T-helper 17 cell (primary cell): ENCODE results near the gene FTCD. TPM values are rescaled to one million over a fixed set of nuclear protein-coding genes. Genes with fewer than 3 reads are reported as not detected.

Experiments used
- ATAC-seq: fragments of 150-1000 bp; cut with Tn5 transposase; 2 replicates; pipeline ENCODE4 v1.10.0; 2021; ENCODE audit warnings: mild to moderate bottlenecking, moderate library complexity
- DNase-seq, 3 donors: peaks; one replicate each; pipeline versions ENCODE4 v3.0.0 to v3.0.0-alpha.2; 2020 to 2021
- H3K9me3 ChIP-seq: one replicate; pipeline ENCODE4 v1.7.0; 2013; ENCODE audit warnings: low read length, mild to moderate bottlenecking; ENCODE audit not compliant: control insufficient read depth, poor library complexity, severe bottlenecking
- H3K27ac Mint-ChIP-seq: one replicate; pipeline ENCODE4 v1.8.0; 2022; ENCODE audit warnings: mild to moderate bottlenecking, moderate library complexity, mixed read lengths
- H3K27me3 Mint-ChIP-seq: one replicate; pipeline ENCODE4 v1.8.0; 2022; ENCODE audit warnings: mixed read lengths
- H3K36me3 Mint-ChIP-seq: one replicate; pipeline ENCODE4 v1.8.0; 2022; ENCODE audit warnings: low read depth, mixed read lengths
- H3K4me1 Mint-ChIP-seq: one replicate; pipeline ENCODE4 v1.8.0; 2022; ENCODE audit warnings: mild to moderate bottlenecking, mixed read lengths
- H3K4me3 Mint-ChIP-seq: one replicate; pipeline ENCODE4 v1.8.0; 2022; ENCODE audit warnings: mild to moderate bottlenecking, moderate library complexity, mixed read lengths
- total RNA-seq, 4 donors: library from RNA in 2 of 4; stranded (reverse) in 2 of 4; gene quantifications; one replicate each; pipeline ENCODE4 v1.2.3 and lab custom pipeline; 2022 to 2026

FTCD gene
- total RNA-seq, 2 donors from 2014 or later: 1.1 TPM; not detected in 1

DNA sequence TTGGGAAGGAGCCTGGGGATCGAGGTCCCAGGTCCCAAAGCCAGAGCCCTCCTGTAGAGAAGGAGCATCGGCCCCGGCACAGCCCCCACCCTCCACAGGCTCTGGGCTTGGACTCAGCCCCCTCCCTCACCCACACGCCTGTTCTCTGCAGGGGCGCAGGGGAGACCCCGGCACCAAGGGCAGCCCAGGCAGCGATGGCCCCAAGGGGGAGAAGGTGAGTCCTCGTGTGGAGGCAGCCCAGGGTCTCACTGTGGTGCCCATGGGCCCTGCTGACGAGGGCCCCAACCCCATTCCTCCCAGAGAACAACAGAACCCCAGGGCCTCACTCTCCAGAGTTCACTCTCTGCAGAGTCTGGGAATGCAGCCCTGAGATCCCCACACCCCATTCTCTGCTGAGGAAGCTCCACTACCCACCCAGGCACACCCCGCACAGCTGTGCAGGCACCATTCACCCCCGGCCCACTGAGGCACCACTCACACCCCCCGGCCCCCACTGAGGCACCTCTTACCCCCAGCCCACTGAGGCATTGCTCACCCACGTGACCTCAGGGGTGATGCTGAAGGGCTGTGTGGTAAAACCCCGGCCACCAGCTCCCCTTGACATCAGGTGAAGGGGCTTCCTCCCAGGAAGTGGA is 35.6 kb downstream of the FTCD start:
- DNase-seq (peak in 2 of 3 donors; percentile 5 to 9), ATAC-seq (no peak)
- Mint-ChIP-seq H3K27ac (no peak overlapping the region), H3K4me1 (no peaks in the 10 kb centered on the region), H3K4me3 (no peak overlapping the region), H3K27me3 (no peaks in the 10 kb centered on the region), H3K36me3 (no peaks in the 10 kb centered on the region)
- no peaks in the 10 kb centered on the region for H3K9me3 ChIP-seq

DNA sequence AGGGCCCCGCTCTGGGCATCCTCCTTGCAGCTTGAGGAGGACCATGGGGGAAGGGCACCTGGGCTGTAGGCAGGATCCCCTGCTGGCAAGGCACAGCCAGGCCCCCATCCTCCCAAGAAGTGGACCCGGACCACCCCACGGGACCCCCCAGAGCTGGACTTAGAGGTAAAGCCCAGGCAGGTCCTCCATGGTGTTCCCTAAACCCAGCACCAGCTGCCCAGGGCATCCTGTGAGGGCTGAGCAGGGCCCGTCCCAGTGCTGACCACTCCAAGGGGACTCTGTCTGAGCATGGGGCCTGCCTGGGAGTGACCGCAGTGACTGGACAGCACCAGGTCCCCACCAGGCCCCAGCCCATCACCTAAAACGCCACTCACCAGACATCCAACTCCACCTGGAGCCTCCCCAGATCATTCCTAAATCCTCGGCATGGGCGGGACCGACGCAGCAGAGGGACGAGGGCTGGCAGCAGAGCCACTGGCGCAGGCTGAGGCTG is 36.2 kb downstream of the FTCD start:
- H3K27me3 Mint-ChIP-seq: no peaks in the 10 kb centered on the region
- no peak overlapping the region for H3K4me3 Mint-ChIP-seq
- ATAC-seq (no peak), DNase-seq (peak in 2 of 3 donors; percentile 1 to 3)
- H3K36me3 Mint-ChIP-seq: no peaks in the 10 kb centered on the region
- H3K9me3 ChIP-seq: no peaks in the 10 kb centered on the region
- H3K27ac Mint-ChIP-seq: no peak overlapping the region
- no peaks in the 10 kb centered on the region for H3K4me1 Mint-ChIP-seq

DNA sequence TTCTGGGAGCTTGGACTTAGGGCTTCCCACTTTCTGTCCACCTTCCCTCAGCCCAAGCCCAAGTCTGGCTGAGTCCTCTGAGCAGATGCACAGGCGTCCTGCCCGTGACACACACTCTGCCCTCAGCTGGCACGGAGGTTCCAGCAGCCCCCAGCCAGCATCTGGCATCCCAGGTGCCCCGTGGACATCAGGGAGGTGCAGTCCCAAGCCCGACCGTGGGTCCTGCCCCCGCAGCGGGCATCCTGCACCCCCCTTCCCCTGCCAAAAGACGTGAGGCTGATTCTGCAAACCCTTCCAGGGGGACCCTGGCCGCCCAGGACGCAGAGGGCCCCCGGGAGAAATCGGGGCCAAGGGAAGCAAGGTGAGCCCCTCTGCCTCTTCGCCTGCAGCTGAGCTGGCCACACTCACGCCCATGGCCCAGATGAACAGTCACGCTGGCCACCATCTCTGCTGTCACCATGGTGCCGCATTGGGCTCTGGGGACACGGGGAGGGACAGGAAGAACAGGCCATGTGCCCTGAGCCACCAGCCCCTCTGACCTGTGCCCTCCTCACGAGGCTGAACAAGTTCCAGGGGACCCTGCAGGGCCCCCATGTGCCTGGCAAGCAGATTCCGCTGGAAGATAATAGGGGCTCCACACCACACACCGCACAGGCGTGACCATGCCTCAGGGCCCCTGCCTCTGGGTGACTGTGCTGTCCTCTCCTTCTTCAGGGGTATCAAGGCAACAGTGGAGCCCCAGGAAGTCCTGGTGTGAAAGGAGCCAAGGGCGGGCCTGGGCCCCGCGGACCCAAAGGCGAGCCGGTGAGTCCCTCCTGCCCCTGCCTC is 36.8 kb downstream of the FTCD start:
- H3K27me3 Mint-ChIP-seq: no peaks in the 10 kb centered on the region
- no peak for ATAC-seq

DNA sequence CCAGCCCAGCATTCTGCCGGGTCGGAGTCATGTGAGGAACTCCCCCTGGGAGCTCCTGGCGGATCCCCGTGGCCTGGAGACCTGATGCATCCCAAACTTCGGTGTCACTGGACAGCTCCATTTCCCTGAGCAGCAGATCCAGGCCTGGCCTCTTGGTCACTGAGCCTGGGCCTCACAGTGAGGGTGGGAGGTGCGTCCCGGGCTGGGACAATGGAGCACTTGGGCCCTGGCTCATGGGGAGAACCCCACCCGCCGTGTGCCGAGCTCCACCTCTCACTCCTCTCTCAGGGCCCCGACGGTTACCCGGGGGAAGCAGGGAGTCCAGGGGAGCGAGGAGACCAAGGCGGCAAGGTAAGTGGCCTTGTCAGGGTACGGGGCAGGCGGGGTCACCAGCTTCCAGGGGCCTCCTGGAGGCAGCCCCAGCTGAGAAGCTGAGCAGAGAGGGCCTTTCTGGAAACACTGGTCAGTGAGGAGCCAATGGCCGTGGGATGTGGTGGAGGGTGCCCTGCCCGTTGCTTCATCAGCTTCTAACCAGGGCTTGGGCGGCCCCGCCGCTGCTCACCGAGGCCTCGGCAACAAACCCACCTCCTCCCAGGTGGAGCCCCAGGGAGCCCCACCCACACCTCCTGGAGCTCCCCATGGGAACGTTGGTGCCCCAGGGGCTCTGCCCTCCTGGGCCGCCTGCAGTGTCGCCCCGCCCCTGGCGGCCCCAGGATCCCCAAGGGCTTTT is 37.6 kb downstream of the FTCD start:
- DNase-seq: peak in 2 of 3 donors; percentile 3 to 4
- no peaks in the 10 kb centered on the region for H3K27me3 Mint-ChIP-seq
- no peaks in the 10 kb centered on the region for H3K9me3 ChIP-seq
- H3K27ac Mint-ChIP-seq: no peak overlapping the region
- no peak overlapping the region for H3K4me3 Mint-ChIP-seq
- no peak for ATAC-seq
- no peaks in the 10 kb centered on the region for H3K4me1 Mint-ChIP-seq
- no peaks in the 10 kb centered on the region for H3K36me3 Mint-ChIP-seq

More for the DNA sequence above, 36.8 kb downstream of the FTCD start:
- H3K4me1 Mint-ChIP-seq: no peaks in the 10 kb centered on the region
- H3K9me3 ChIP-seq: no peaks in the 10 kb centered on the region
- no peak overlapping the region for H3K4me3 Mint-ChIP-seq
- peak; percentile 2 to 6 (median 3) for DNase-seq
- no peak overlapping the region for H3K27ac Mint-ChIP-seq
- H3K36me3 Mint-ChIP-seq: no peaks in the 10 kb centered on the region

DNA sequence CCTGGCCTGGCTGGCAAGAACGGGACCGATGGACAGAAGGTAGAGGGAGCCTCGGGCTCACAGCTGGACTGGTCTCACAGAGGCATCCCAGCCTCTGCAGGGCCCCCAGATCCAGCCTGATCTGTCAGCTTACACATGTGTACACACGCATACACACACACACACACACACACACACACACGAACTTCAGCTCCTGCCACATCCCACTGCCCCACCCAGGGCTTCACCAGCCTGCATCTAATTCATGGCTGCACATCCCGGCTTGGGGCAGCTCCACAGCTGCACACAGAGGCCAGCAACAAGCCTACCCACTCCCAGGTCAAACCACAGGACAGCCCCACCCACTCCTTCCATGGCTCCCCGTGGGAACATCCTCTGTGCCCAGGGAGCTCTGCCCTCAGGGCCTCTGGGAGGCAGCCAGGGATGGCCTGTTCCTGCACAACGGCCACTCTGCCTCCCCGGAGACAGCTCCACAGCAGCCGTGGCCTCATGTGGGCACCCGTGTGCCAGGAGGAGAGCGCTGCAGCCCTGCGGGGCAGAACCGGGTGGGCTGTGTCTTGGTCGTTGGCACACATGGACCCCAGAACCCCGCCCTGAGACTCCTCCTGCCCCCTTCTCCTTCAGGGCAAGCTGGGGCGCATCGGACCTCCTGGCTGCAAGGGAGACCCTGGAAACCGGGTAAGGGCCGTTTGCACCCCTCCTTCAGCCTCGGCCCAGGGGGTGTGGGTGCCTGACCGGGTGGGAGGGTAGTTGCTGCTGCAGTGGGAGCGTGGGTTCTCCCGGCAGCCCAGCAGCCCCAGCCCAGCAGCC is 38.4 kb downstream of the FTCD start:
- DNase-seq: peak; percentile 2 to 8 (median 7)
- Mint-ChIP-seq H3K36me3 (no peaks in the 10 kb centered on the region), H3K27me3 (no peaks in the 10 kb centered on the region), H3K4me3 (no peak overlapping the region), H3K27ac (no peak overlapping the region), H3K4me1 (no peaks in the 10 kb centered on the region)
- ATAC-seq: no peak
- no peaks in the 10 kb centered on the region for H3K9me3 ChIP-seq

DNA sequence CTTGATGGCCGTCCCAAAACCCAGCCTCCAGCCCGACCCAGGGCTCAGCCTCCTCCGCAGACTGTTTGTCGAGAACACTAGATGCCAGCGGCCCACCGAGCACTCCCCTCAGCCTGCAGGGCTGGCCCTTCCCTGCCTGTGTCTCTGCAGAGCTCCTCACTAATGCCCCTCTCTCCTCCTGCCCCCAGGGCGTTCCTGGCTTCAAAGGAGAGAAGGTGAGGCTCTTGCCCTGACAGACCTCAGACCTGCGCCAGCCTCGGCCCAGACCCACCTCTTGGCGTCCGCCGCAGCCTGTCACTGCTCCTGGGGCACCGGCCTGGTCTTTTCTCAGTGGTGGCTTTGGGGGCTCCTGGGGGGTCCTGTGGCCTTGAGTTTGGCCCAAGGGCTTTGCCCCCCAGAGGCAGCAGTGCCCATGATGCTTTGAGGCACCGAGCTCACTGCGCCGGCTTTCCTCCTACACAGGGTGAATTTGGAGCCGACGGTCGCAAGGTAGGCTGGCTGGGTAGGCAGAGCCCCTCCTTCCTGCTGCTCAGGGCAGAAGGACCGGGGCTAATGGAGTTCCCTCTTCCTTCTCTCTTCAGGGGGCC is 39.1 kb downstream of the FTCD start:
- Mint-ChIP-seq H3K36me3 (no peaks in the 10 kb centered on the region), H3K27me3 (no peaks in the 10 kb centered on the region), H3K4me3 (no peak overlapping the region), H3K27ac (no peak overlapping the region), H3K4me1 (no peaks in the 10 kb centered on the region)
- no peaks in the 10 kb centered on the region for H3K9me3 ChIP-seq
- ATAC-seq (no peak), DNase-seq (peak in 1 of 3 donors; percentile 0)

DNA sequence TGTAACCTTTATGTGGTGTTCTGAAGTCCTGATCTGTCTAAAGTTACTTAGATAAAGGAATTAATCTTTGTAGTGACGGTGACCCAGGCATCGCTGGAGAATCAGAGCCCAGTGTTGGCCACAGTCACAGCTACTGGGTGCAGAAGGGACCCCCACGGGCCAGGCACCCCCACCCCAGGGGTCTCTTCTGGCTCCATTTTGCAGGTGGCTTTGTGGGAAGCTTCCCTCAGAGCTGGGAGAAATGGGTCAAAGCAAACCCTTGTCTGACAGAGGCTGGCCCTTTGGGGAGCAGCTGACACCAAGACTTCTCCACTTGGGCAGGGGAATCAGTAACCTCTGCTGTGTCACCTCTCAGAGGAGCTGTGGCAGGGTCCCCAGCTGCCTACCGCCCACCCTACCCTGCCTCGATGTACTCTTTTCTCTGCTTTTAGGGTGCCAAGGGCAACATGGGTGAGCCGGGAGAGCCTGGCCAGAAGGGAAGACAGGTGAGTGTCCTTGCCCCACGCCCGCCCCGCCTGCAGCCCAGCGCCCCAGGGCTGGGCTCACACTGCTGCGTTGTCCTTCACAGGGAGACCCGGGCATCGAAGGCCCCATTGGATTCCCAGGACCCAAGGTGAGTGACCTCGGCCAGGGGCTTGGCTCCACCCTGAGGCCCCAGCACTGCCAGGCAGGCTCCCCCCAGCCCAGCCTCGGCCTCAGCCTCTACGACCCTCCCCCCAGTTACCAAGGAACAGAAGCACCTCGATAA is 39.8 kb downstream of the FTCD start:
- peak in 1 of 3 donors; percentile 4 for DNase-seq
- no peaks in the 10 kb centered on the region for H3K36me3 Mint-ChIP-seq
- no peak for ATAC-seq

DNA sequence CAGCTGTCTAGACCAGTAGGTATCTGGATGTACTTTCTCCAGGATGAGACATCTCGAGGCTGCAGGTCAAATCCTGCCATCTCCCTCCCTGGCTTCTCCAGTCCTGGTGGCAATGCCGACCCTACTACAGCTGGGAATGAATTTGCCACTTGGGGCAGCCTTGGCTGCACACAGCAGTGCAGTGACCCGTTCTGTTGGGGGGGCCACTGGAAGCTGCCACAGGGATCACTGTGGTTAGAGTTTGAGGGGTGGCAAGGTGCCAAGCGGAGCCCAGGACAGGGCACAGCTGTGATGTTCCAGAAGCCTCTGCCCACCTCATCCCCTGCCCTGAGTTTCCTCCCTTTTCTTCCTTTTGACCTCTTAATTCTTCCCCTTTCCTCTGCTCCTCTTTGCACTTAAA is 40.4 kb downstream of the FTCD start:
- ATAC-seq (no peak), DNase-seq (no peak)
- Mint-ChIP-seq H3K4me3 (no peak overlapping the region), H3K27me3 (no peaks in the 10 kb centered on the region), H3K36me3 (no peaks in the 10 kb centered on the region), H3K4me1 (no peaks in the 10 kb centered on the region), H3K27ac (no peak overlapping the region)
- no peaks in the 10 kb centered on the region for H3K9me3 ChIP-seq

More for the DNA sequence above, 39.8 kb downstream of the FTCD start:
- H3K9me3 ChIP-seq: no peaks in the 10 kb centered on the region
- Mint-ChIP-seq H3K27ac (no peak overlapping the region), H3K27me3 (no peaks in the 10 kb centered on the region), H3K4me3 (no peak overlapping the region), H3K4me1 (no peaks in the 10 kb centered on the region)

DNA sequence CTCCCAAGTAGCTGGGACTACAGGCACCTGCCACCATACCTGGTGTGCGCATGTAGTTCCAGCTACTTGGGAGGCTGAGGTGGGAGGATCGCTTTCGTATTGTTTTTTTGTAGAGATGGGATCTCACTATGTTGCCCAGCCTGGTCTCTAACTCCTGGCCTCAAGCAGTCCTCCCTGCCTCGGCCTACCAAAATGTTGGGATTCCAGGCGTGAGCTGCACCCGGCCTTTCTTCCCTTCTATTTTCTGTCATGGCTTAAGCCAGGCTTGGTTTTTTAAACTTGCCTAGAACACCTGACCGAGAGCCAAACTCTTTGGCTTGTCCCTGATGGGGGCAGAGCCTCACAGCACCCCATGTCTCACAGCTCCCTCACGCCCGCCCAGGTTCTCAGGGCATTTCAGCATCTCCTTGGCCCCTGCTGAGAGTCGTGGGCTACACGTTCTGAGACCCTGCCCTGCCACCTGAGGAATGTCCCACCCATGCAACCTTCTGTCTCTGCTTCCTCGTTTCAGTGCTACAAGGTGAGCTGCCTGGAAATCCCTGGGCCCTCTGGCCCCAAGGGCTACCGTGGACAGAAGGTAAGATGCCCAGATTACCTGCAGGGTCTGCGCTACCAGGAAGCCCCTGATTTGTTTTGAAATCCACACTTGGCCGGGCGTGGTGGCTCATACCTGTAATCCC is 41.7 kb downstream of the FTCD start:
- H3K9me3 ChIP-seq: no peaks in the 10 kb centered on the region
- H3K27me3 Mint-ChIP-seq: no peaks in the 10 kb centered on the region
- ATAC-seq (no peak), DNase-seq (no peak)
- H3K27ac Mint-ChIP-seq: no peak overlapping the region
- H3K4me1 Mint-ChIP-seq: no peaks in the 10 kb centered on the region
- no peak overlapping the region for H3K4me3 Mint-ChIP-seq
- no peaks in the 10 kb centered on the region for H3K36me3 Mint-ChIP-seq

DNA sequence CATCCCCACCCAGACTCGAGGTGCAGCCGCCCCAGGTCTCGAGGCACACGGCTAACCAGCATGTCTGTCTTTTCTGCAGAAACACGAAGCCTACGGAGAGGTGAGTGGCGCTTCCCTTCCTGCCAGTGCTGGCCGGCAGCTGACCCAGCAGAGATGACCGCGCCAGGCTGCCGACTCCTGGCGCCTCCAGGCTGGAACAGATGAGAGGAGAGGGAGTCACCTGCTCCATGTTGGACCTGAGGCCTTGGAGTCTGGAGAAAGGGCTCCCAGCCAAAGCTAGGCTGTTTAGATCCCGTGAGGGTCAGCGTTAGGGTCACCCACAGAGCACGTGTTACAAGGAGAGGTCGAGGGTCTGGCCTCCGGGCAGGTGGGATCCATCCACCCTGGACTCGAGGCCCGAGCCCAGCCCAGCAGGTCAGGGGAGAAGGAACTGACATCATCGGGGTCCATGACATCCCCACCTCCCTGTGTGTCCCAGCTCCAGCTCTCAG is 42.6 kb downstream of the FTCD start:
- H3K4me1 Mint-ChIP-seq: no peaks in the 10 kb centered on the region
- DNase-seq: peak in 1 of 3 donors; percentile 6

DNA sequence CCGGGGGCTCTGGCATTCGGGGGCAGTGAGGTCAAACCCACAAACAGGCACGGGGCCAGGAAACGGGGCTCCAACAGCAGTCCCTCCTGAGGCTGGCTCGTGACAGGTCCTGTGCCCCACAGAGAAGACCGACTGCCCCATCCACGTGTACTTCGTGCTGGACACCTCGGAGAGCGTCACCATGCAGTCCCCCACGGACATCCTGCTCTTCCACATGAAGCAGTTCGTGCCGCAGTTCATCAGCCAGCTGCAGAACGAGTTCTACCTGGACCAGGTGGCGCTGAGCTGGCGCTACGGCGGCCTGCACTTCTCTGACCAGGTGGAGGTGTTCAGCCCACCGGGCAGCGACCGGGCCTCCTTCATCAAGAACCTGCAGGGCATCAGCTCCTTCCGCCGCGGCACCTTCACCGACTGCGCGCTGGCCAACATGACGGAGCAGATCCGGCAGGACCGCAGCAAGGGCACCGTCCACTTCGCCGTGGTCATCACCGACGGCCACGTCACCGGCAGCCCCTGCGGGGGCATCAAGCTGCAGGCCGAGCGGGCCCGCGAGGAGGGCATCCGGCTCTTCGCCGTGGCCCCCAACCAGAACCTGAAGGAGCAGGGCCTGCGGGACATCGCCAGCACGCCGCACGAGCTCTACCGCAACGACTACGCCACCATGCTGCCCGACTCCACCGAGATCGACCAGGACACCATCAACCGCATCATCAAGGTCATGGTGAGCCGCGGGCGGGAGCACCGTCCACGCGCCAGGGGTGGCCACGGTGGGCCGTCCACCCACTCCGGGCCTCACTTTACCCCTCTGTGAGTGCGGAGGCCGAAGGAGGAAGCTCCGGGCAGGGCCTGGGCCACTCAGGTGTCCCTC is 43.3 kb downstream of the FTCD start:
- H3K27me3 Mint-ChIP-seq: peaks cover 8% of the 10 kb centered on the region
- DNase-seq (peak in 2 of 3 donors; percentile 5 to 10), ATAC-seq (no peak)
- no peak overlapping the region for H3K4me3 Mint-ChIP-seq
- H3K36me3 Mint-ChIP-seq: no peaks in the 10 kb centered on the region
- no peaks in the 10 kb centered on the region for H3K4me1 Mint-ChIP-seq
- peaks cover 3% of the 10 kb centered on the region for H3K9me3 ChIP-seq
- no peak overlapping the region for H3K27ac Mint-ChIP-seq

More for the DNA sequence above, 42.6 kb downstream of the FTCD start:
- peaks cover 1% of the 10 kb centered on the region for H3K27me3 Mint-ChIP-seq
- H3K4me3 Mint-ChIP-seq: no peak overlapping the region
- ATAC-seq: no peak
- peaks cover 3% of the 10 kb centered on the region for H3K9me3 ChIP-seq
- no peaks in the 10 kb centered on the region for H3K36me3 Mint-ChIP-seq
- H3K27ac Mint-ChIP-seq: no peak overlapping the region
